Measurements from ENCODE around the gene OPRM1. TPM values are rescaled to one million over a fixed set of nuclear protein-coding genes. Genes with fewer than 3 reads are reported as not detected.

The OPRM1 gene
- total RNA-seq, 1 experiment from 2014 or later = not detected

- no peak overlapping the region for H3K4me3 ChIP-seq (ENCODE audit: insufficient read depth, low read depth, low read length)
- H3K27me3 ChIP-seq (ENCODE audit: control insufficient read depth, insufficient read depth, low read length) = no peaks in the 10 kb centered on the region
- DNase-seq = no peak
These were observed 183.7 kb downstream of the OPRM1 start for GRCh38 chr6:154222716-154223115.

GRCh38 chr6:154223296-154223695 lies 184.3 kb downstream of the OPRM1 start:
- Histone ChIP-seq H3K4me3 (ENCODE audit: insufficient read depth, low read depth, low read length) (no peak overlapping the region), H3K36me3 (replicated peaks; ENCODE audit: control insufficient read depth, insufficient read depth, low read length) (no peaks in the 10 kb centered on the region), H3K27me3 (ENCODE audit: control insufficient read depth, insufficient read depth, low read length) (no peaks in the 10 kb centered on the region)
- no peak for DNase-seq

More at GRCh38 chr6:154222716-154223115, 183.7 kb downstream of the OPRM1 start:
- H3K36me3 ChIP-seq (replicated peaks; ENCODE audit: control insufficient read depth, insufficient read depth, low read length) = no peaks in the 10 kb centered on the region

GRCh38 chr6:154226461-154226860 lies 187.4 kb downstream of the OPRM1 start:
- no peak for DNase-seq
- H3K27me3 ChIP-seq (ENCODE audit: control insufficient read depth, insufficient read depth, low read length) = no peaks in the 10 kb centered on the region
- no peak overlapping the region for H3K4me3 ChIP-seq (ENCODE audit: insufficient read depth, low read depth, low read length)
- H3K36me3 ChIP-seq (replicated peaks; ENCODE audit: control insufficient read depth, insufficient read depth, low read length) = no peaks in the 10 kb centered on the region

- no peaks in the 10 kb centered on the region for H3K27me3 ChIP-seq (ENCODE audit: control insufficient read depth, insufficient read depth, low read length)
- H3K4me3 ChIP-seq (ENCODE audit: insufficient read depth, low read depth, low read length) = no peak overlapping the region
- DNase-seq = no peak
- H3K36me3 ChIP-seq (replicated peaks; ENCODE audit: control insufficient read depth, insufficient read depth, low read length) = no peaks in the 10 kb centered on the region
These were observed 189.0 kb downstream of the OPRM1 start for GRCh38 chr6:154227862-154228520.

GRCh38 chr6:154228521-154228905 lies 189.5 kb downstream of the OPRM1 start:
- Histone ChIP-seq H3K4me3 (ENCODE audit: insufficient read depth, low read depth, low read length) (no peak overlapping the region), H3K36me3 (replicated peaks; ENCODE audit: control insufficient read depth, insufficient read depth, low read length) (no peaks in the 10 kb centered on the region)
- no peak for DNase-seq

GRCh38 chr6:154229786-154230185 lies 190.7 kb downstream of the OPRM1 start:
- H3K4me3 ChIP-seq (ENCODE audit: insufficient read depth, low read depth, low read length) = no peak overlapping the region
- no peaks in the 10 kb centered on the region for H3K36me3 ChIP-seq (replicated peaks; ENCODE audit: control insufficient read depth, insufficient read depth, low read length)
- DNase-seq = no peak
- H3K27me3 ChIP-seq (ENCODE audit: control insufficient read depth, insufficient read depth, low read length) = no peaks in the 10 kb centered on the region

More at GRCh38 chr6:154228521-154228905, 189.5 kb downstream of the OPRM1 start:
- no peaks in the 10 kb centered on the region for H3K27me3 ChIP-seq (ENCODE audit: control insufficient read depth, insufficient read depth, low read length)

- Histone ChIP-seq H3K27me3 (ENCODE audit: control insufficient read depth, insufficient read depth, low read length) (no peaks in the 10 kb centered on the region), H3K4me3 (ENCODE audit: insufficient read depth, low read depth, low read length) (no peak overlapping the region), H3K36me3 (replicated peaks; ENCODE audit: control insufficient read depth, insufficient read depth, low read length) (no peaks in the 10 kb centered on the region)
- no peak for DNase-seq
These were observed 191.4 kb downstream of the OPRM1 start for GRCh38 chr6:154230393-154230792.

- no peak for DNase-seq
- H3K4me3 ChIP-seq (ENCODE audit: insufficient read depth, low read depth, low read length) = no peak overlapping the region
- H3K27me3 ChIP-seq (ENCODE audit: control insufficient read depth, insufficient read depth, low read length) = no peaks in the 10 kb centered on the region
- no peaks in the 10 kb centered on the region for H3K36me3 ChIP-seq (replicated peaks; ENCODE audit: control insufficient read depth, insufficient read depth, low read length)
These were observed 192.0 kb downstream of the OPRM1 start for GRCh38 chr6:154230910-154231595.

- Histone ChIP-seq H3K4me3 (ENCODE audit: insufficient read depth, low read depth, low read length) (no peak overlapping the region), H3K36me3 (replicated peaks; ENCODE audit: control insufficient read depth, insufficient read depth, low read length) (no peaks in the 10 kb centered on the region), H3K27me3 (ENCODE audit: control insufficient read depth, insufficient read depth, low read length) (no peaks in the 10 kb centered on the region)
- no peak for DNase-seq
These were observed 193.2 kb downstream of the OPRM1 start for GRCh38 chr6:154232013-154232910.

GRCh38 chr6:154233383-154233782 lies 194.3 kb downstream of the OPRM1 start:
- Histone ChIP-seq H3K27me3 (ENCODE audit: control insufficient read depth, insufficient read depth, low read length) (no peaks in the 10 kb centered on the region), H3K4me3 (ENCODE audit: insufficient read depth, low read depth, low read length) (no peak overlapping the region), H3K36me3 (replicated peaks; ENCODE audit: control insufficient read depth, insufficient read depth, low read length) (no peaks in the 10 kb centered on the region)
- DNase-seq = no peak

- no peaks in the 10 kb centered on the region for H3K27me3 ChIP-seq (ENCODE audit: control insufficient read depth, insufficient read depth, low read length)
- no peak overlapping the region for H3K4me3 ChIP-seq (ENCODE audit: insufficient read depth, low read depth, low read length)
- no peaks in the 10 kb centered on the region for H3K36me3 ChIP-seq (replicated peaks; ENCODE audit: control insufficient read depth, insufficient read depth, low read length)
- no peak for DNase-seq
These were observed 195.2 kb downstream of the OPRM1 start for GRCh38 chr6:154234019-154234772.

- Histone ChIP-seq H3K27me3 (ENCODE audit: control insufficient read depth, insufficient read depth, low read length) (no peaks in the 10 kb centered on the region), H3K36me3 (replicated peaks; ENCODE audit: control insufficient read depth, insufficient read depth, low read length) (no peaks in the 10 kb centered on the region), H3K4me3 (ENCODE audit: insufficient read depth, low read depth, low read length) (no peak overlapping the region)
- no peak for DNase-seq
These were observed 197.7 kb downstream of the OPRM1 start for GRCh38 chr6:154236646-154237301.

- no peaks in the 10 kb centered on the region for H3K36me3 ChIP-seq (replicated peaks; ENCODE audit: control insufficient read depth, insufficient read depth, low read length)
- no peak overlapping the region for H3K4me3 ChIP-seq (ENCODE audit: insufficient read depth, low read depth, low read length)
- no peak for DNase-seq
- no peaks in the 10 kb centered on the region for H3K27me3 ChIP-seq (ENCODE audit: control insufficient read depth, insufficient read depth, low read length)
These were observed 199.8 kb downstream of the OPRM1 start for GRCh38 chr6:154238831-154239230.

GRCh38 chr6:154239392-154239791 lies 200.4 kb downstream of the OPRM1 start:
- no peak for DNase-seq
- no peaks in the 10 kb centered on the region for H3K36me3 ChIP-seq (replicated peaks; ENCODE audit: control insufficient read depth, insufficient read depth, low read length)
- no peak overlapping the region for H3K4me3 ChIP-seq (ENCODE audit: insufficient read depth, low read depth, low read length)
- H3K27me3 ChIP-seq (ENCODE audit: control insufficient read depth, insufficient read depth, low read length) = no peaks in the 10 kb centered on the region

Measured in H7 (cell line).